GM18526 (cell line): ENCODE data around the gene INPP5D.

ENCODE experiments used
- POLR2A ChIP-seq: IDR thresholded peaks from 3 replicates; pipeline ENCODE4 v1.6.1; 2011; ENCODE audit not compliant: insufficient read length; ENCODE audit errors: extremely low read depth

The INPP5D gene

GRCh38 chr2:233042549-233042948 lies 17.6 kb upstream of the INPP5D start:
- no peak for TF ChIP-seq POLR2A

DNA sequence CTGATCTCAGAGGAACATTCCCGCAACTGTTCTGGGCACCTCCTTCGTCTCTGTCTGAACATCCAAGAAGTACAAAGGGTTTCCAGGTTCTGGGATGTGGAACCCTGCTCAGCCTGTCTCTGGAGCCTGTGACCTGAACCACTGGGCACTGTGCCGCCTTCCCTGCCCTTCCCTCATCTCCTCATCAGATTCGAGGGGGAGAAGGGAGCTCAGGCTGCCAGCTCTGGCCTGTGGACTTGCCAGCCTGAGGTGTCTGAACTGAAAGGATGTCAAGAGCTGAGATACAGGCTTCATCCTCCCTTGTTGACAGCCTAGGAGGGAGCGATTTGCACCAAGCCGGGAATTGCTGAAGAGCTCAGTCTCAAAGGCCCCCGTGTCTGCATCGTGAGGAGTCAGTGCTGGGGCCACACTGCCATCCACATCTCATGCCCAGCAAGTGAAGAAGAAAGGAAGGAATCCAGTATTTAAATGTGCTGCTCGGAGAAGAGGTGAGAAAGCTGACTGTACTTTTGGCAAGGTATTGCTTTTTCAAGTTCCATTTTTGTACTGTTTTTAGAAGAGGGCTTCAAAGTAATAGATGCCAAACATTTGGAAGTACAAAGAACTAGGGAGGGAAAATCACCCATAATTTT lies 15.1 kb upstream of the INPP5D start:
- TF ChIP-seq POLR2A, result no peak

DNA sequence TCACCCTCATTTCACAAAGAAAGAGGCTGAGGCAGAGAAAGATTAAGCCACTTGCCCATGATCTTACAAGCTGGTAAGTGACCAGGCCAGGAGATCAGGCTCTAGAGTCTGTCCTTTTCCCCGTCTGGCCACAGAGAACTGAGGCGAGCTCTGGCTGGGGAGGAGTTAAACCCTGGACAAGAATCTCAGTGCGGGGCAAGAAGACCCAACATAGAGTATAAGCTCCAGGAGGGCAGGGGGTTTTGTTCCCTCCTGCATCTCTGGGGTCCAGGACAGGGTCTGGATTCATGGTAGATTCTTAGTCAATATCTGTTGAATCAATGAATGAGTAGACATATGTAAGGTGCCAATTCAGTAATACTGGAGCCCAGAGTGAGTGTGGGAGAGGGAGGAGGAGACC lies 12.9 kb upstream of the INPP5D start:
- TF ChIP-seq POLR2A, result no peak

- no peak for TF ChIP-seq POLR2A
These were observed 12.5 kb upstream of the INPP5D start for GRCh38 chr2:233047667-233048066.

GRCh38 chr2:233048569-233049193 lies 11.5 kb upstream of the INPP5D start:
- TF ChIP-seq POLR2A, result no peak

- TF ChIP-seq POLR2A, result no peak
These were observed 10.9 kb upstream of the INPP5D start for GRCh38 chr2:233049194-233049761.

DNA sequence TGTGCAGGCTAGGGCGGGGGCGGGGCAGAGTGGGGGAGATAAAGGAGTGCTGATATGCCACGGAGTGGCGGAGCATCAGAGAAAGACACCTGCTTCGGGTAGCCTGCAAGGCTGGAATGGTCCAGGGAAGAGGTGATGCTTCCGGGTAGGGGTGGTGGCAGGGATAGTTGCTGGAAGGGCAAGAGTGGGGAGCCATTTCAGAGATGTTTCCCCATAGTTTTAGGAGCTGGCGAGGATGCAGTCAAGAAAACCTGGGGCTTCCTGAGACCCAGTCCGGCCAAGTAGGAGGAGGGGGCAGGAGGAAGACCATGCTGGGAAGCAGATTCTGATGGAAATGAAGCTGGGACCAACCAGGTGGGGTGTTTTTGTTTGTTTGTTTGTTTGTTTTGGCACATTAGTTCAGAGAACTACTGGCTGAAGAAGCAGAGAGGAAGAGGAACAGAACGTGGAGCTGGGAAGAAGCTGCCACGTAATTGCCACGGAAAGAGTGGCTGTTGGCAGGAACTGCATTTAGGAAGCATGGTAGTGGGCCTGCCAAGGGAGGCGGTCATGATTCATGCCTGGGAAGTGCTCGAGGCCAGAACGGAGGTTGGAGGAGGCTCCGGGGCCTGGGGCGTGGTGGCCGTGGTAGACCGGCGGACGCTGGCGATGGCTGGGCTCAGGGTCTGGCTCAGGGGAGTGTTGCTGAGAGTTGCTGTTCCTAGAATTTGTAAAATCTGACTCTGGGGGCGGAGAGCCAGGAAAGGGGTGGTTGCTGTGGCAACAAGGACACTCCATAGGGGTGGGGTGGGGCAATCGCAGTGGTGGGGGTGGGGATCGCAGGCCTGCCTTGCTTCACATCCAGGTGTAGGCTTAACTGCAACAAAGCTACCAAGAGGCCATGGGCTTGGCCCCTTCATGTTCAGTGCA lies 8.6 kb upstream of the INPP5D start:
- TF ChIP-seq POLR2A, result no peak

DNA sequence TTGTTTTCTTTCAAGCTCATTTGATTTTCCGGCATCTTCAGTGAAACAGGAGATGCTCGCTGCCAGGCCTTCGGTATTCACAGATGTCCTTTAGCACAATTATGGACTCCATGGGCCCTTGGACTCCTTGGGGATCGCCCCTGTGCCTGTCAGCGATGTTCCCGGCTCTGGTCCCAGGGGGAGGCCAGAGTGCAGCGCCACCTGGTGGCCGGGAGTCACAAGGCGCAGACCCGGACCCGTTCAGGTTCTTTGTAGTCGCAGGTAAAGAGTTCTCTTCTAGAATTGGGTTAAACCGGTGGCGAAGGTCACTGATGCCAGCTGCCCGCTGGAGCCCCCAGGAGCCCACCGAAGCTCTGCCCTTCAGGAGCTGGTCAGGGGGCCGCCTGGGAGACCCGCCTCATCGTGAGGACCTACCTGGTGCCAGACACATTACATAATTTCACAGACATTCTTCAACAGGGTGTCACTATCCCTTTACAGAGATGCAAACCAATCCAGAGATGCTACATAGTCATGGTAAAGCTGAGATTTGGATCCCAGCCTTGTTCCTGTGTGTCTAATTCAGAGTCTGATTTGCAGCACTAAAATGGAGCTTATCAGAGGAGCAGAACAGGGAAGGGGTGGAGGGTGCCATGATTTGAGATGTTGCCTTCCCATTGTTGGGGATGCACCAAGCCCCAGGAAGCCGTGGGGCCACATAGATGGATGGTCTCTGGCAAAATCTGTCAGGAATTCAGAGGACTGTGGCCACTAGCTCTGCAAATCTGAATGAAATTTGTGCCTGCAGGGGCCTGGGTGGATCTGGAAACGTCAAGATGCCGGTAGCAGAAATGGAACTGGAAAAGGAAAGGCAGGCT lies 6.0 kb upstream of the INPP5D start:
- TF ChIP-seq POLR2A, result no peak

GRCh38 chr2:233055362-233055761 lies 4.8 kb upstream of the INPP5D start:
- TF ChIP-seq POLR2A, result no peak

DNA sequence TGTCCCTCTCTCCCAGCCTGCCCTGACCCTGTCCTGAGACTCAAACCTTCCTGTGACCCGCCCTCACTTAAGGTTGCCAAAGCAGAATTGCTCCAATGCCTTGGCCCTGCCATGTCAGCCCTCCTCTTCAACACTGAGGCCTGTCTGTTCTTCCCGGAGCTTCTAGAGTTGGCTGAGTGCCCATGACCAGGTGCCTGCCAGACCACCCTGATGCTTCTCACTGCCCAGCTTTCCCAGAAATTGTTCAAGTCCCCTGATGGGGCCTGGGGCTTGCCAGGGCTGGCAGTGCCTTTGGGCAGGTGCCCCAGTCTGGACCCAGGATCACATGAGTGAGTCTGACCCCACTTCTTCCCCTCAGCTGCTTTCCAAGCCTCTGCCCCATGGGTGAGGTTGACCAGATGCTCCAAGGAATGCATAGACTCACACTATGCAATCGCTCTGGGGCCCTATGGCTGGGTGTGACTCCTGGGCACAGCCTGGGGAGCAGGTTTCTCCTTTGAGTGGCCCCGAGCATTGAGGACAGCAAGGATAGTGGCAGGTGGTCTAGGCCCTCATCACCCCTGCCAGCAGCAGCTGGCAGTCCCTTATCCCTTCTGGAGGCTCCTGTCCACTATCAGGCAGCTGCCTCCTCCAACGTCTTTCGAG lies 3.1 kb upstream of the INPP5D start:
- TF ChIP-seq POLR2A, result no peak

DNA sequence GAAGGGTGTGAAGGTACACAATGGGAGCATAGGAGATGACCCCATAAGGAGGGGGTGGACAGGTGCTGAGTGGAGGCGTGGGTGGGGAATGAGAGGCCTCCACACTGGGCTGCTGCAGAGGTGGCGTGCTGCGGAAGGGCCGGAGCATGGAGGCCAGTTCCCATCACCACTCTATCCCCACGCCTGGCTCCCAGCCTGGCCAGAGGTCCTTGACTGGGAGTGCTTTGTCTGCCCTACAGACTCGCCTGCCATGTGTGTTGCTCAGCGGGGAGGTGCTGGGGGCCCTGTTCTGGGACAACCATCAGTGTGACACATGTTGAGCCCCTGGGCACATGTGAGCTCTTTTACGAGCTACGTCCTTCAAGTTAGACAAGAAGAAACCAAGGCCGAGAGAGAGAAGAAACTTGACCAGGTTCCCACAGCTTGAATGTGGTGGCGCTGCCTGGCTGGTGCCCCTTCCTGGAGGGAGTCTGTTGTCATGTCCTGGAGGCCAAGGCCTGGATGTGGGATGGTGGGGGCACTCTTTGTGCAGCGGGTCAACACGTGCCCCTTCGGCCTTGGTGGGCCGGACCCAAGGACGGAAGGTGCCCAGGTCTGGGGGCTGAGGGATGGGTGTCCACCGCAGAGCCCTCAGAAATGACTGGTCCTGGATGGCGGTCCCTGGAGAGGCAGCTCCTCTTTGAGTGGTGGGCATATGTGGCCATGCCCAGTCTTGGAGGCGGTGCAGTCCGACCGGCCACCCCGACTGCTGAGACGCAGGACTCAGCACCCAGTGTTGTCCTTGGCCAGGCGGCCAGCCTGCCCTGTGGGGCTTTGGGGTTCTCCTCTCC lies 1.2 kb upstream of the INPP5D start:
- no peak for TF ChIP-seq POLR2A

- no peak for TF ChIP-seq POLR2A
These were observed 670 bp upstream of the INPP5D start for GRCh38 chr2:233059547-233059796.

DNA sequence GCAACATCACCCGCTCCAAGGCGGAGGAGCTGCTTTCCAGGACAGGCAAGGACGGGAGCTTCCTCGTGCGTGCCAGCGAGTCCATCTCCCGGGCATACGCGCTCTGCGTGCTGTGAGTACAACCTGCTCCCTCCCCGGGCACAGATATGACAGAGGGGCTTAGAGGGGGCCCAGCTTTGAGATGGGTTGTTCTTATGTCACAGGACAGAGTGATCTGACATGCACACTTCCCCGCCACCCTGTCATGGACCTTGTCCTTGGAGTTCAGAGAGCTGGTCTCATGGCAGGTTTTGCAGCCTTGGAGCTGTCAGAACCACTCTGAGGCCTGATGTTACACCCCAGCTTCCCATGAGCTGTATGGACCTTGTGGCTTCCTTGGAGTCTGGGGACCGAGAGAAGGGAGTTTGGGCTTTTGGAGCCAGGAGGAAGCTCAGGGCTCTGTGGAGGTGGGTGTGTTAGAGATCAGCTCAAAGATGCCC lies 398 bp downstream of the INPP5D start:
- TF ChIP-seq POLR2A, result no peak
